PC-9 (cell line): ENCODE results near the gene BMP5.

Experiments
- EZH2 ChIP-seq: fragments of 200-600 bp; sonication (generic); IDR thresholded peaks from 2 replicates; pipeline ENCODE4 v1.8.0; 2017; ENCODE audit warnings: antibody characterized with exemption, low read depth
- TF ChIP-seq, protein P1 (sequence below): fragments of 200-600 bp; sonication (generic); conservative IDR thresholded peaks from 2 replicates; pipeline ENCODE4 v1.6.1; 2017; ENCODE audit warnings: mixed run types, antibody characterized with exemption, mild to moderate bottlenecking, moderate library complexity

DNA sequence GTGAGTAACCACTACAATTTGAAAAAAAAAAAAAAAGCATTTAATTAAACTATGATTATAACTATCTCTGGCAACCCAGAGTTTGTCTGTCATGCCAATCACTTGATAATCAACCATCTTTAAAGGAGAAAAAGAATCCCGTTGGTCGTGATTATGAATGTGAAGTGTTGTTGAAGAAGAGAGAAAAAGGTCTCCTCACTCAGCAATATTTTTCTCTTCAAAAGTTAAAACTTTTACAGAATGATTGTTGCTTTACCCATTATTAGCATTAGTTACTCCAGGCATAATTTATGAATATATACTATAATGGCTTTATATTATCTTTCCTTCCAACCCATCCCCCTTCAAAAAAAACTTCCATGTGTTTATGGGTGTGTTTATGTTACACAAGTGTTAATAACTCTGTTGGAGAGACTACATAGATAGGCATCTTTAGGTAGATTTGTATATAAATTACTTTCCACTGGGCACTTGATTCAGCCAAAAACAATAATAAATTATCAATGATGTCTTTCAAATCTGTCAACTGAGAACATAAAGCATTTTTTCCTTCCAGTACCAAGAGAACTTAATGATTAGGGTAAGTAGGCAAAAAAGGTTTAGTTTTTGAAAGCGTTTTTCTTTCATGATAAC lies 5.1 kb downstream of the BMP5 start:
- TF ChIP-seq, protein P1, sequence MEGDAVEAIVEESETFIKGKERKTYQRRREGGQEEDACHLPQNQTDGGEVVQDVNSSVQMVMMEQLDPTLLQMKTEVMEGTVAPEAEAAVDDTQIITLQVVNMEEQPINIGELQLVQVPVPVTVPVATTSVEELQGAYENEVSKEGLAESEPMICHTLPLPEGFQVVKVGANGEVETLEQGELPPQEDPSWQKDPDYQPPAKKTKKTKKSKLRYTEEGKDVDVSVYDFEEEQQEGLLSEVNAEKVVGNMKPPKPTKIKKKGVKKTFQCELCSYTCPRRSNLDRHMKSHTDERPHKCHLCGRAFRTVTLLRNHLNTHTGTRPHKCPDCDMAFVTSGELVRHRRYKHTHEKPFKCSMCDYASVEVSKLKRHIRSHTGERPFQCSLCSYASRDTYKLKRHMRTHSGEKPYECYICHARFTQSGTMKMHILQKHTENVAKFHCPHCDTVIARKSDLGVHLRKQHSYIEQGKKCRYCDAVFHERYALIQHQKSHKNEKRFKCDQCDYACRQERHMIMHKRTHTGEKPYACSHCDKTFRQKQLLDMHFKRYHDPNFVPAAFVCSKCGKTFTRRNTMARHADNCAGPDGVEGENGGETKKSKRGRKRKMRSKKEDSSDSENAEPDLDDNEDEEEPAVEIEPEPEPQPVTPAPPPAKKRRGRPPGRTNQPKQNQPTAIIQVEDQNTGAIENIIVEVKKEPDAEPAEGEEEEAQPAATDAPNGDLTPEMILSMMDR = no peak
- TF ChIP-seq EZH2 = no peak
